AG10803 (cell line): Measurements from ENCODE around the gene ARHGAP10.
A peak's percentile ranks its signal among the peaks of the same experiment; 100 is the strongest.

Experiments used
- DNase-seq: peaks from one replicate; pipeline ENCODE4 v3.0.0; 2010; ENCODE audit warnings: low read depth
- H3K4me3 ChIP-seq: 2 replicates; pipeline ENCODE4 v1.5.1; 2011; ENCODE audit warnings: mild to moderate bottlenecking, low read length, control low read depth
- TF ChIP-seq, protein P1 (sequence below): conservative IDR thresholded peaks from 2 replicates; pipeline ENCODE4 v1.5.1; 2011; ENCODE audit warnings: mild to moderate bottlenecking, low read length, control low read depth, inconsistent platforms

Gene ARHGAP10, protein sequence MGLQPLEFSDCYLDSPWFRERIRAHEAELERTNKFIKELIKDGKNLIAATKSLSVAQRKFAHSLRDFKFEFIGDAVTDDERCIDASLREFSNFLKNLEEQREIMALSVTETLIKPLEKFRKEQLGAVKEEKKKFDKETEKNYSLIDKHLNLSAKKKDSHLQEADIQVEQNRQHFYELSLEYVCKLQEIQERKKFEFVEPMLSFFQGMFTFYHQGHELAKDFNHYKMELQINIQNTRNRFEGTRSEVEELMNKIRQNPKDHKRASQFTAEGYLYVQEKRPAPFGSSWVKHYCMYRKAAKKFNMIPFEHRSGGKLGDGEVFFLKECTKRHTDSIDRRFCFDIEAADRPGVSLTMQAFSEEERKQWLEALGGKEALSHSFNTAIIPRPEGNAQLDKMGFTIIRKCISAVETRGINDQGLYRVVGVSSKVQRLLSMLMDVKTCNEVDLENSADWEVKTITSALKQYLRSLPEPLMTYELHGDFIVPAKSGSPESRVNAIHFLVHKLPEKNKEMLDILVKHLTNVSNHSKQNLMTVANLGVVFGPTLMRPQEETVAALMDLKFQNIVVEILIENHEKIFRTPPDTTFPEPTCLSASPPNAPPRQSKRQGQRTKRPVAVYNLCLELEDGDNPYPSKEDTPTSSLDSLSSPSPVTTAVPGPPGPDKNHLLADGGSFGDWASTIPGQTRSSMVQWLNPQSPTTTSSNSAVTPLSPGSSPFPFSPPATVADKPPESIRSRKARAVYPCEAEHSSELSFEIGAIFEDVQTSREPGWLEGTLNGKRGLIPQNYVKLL

DNA sequence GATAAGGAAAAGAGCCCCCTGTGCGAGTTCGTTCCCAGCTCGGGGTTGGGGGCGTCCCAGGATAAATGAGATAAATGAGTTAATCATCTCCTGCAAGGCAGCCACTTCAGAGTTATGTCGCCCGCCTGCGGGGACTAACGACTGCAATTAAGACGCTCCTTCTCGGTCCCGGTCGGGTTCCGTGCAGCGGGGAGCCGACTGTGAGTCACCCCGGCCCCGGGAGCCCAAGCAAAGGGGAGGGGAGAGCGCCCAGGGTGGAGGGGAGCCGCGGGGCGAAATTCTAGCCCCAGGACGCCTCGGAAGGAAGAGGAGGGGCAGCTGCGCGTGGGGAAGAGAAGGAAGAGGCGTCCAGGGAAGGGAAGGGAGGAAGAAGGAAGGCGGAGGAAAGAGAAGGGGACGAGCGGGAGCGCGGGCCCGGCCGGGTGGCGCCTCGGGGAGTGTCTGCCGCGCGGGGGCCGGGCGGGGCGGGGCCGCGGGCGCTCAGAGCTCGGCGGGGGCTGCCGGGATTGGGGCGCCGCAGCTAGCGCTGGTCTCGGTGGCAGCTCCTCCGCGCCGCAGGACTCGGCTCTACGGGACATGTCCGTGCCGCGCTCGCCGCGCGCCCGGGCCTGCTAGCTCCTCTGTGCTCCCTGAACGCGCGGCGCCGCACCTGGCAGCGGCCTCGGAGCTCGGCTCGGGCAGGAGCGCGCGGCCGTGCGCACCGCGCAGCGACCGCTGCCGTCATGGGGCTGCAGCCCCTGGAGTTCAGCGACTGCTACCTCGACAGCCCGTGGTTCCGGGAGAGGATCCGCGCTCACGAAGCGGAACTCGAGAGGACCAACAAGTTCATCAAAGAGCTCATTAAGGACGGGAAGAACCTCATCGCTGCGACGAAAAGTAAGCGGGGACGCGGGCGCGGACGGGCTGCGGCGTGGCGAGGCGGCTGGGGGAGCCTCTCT, at the start of gene ARHGAP10:
TSS of gene ARHGAP10 (plus strand) at position 509 of the 938 bp plus-strand sequence. CDS start at position 723, 214 bp downstream.
- peak within 1 kb of the TSS; percentile 84 for H3K4me3 ChIP-seq
- peak; percentile 79 for DNase-seq
- TF ChIP-seq, protein P1, sequence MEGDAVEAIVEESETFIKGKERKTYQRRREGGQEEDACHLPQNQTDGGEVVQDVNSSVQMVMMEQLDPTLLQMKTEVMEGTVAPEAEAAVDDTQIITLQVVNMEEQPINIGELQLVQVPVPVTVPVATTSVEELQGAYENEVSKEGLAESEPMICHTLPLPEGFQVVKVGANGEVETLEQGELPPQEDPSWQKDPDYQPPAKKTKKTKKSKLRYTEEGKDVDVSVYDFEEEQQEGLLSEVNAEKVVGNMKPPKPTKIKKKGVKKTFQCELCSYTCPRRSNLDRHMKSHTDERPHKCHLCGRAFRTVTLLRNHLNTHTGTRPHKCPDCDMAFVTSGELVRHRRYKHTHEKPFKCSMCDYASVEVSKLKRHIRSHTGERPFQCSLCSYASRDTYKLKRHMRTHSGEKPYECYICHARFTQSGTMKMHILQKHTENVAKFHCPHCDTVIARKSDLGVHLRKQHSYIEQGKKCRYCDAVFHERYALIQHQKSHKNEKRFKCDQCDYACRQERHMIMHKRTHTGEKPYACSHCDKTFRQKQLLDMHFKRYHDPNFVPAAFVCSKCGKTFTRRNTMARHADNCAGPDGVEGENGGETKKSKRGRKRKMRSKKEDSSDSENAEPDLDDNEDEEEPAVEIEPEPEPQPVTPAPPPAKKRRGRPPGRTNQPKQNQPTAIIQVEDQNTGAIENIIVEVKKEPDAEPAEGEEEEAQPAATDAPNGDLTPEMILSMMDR = no peak

DNA sequence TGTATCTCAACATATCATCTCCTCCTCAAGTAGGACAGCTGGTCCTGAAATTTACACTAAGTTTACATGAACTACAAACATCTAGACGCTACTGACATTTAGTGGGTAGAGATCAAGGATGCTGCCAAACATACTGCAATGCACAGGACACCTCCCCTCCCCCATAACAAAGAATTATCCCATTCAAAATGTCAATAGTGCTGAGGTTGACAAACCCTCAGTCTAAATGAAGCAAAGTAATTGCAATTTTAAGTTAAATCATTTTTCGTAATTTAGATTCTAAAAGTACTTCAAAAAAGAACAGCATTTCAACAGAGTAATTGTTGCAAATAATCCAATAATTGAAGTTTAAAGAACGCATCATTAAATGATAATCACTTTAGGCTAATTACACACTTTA, 49.1 kb upstream of the ARHGAP10 start:
- H3K4me3 ChIP-seq = peak overlapping the region; percentile 90
- TF ChIP-seq, protein P1 = no peak
- DNase-seq = no peak

DNA sequence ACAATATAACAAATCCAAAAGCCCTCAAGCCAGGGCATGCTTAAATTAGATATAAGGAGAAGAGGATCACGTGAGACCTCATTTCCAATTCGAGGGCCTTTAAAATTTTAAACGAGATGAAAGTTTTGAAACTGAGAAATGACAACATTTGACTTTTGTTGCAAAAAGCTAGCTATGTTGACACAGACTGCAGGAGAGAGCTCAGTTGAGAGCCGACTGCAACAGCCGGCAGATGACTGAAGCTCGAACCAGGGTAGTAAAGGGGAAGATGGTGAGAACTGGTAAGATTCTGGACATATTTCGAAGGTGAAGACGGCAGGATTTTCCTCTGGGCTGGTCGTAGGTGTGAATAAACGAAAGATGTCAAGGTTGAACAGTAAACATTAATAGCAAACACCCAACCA, 48.7 kb upstream of the ARHGAP10 start:
- TF ChIP-seq, protein P1 = no peak
- peak overlapping the region; percentile 90 for H3K4me3 ChIP-seq
- DNase-seq = peak; percentile 36

DNA sequence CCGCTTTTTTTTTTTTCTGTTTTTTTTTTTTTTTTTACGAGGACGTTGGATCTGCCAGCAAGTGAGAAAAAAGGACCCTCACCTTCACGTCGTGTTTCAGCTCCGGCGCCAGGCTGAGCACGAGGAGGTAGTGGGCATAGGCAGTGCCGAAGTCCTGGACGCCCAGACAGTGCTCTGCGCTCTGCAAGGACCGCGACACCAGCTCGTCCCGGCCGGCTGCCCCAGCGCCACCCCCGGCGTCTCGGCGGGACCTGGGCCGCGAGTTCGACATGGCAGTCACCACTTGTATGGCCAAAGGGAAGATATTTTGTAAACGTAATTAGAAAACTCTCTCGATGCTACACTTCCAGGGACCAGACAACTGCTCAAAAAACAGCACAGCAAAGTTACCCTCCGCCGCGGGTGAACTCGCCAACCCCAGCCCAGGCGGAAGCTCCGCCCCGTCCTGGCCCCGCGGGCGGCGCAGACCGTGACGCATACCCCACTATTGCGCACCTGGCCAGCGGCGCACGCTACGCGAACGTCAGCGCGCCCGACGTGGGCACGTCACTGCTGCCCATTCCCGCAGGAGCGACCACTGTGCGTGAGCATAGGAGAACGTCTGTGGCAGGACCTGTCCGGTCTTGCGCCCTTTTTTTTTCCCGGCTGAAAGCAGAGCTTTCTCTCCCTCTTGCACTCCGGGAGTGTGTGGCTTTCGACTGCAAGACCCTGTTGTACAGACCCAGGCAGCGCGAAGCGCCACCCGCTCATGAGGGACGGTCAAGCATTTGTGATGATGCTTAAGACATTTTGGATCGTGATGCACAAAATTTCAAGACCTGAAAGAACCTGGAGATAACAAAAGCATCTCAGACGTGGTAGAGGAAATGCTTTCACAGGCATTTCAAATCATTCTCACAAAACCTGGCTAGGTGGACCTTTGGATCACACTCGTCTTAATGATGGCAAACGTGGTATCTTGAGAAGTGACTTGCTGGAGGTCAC, 47.9 kb upstream of the ARHGAP10 start, which contains the start of gene PRMT9:
TSS of gene PRMT9 (minus strand) at position 447 of the 984 bp plus-strand sequence. CDS start at position 271, 176 bp downstream.
- DNase-seq = peak; percentile 85
- TF ChIP-seq, protein P1 = no peak
- H3K4me3 ChIP-seq = peak within 1 kb of the TSS; percentile 90

DNA sequence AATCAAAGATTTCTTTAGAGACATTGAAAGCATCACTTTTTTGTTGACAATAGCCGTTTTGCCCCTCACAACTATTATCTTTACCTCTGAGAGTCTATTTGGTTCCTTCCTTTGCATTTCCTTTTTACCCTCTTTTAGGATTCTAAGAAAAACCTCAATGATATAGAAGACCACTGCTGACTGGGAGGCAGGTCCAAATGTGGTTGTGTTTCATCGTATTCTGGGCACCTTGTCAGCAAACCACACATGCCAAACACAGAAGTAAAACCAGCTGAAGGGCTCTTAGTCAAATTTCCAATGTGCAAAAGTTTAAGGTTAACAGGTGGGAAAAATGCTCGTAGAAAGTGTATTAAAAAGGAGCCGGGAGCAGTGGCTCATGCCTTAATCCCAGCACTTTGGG, 42.8 kb upstream of the ARHGAP10 start:
- no peak for DNase-seq
- no peak overlapping the region for H3K4me3 ChIP-seq
- TF ChIP-seq, protein P1 = no peak
